ENCODE data around the gene PGBD5. TPM values are rescaled to one million over a fixed set of nuclear protein-coding genes. Genes with fewer than 3 reads are reported as not detected.

PGBD5 gene
- total and polyA plus RNA-seq, 2 of the 13 experiments (the other 11 are each of a cell fraction or from before 2014, with no cell fraction given) = 0.04 to 0.13 TPM

DNA sequence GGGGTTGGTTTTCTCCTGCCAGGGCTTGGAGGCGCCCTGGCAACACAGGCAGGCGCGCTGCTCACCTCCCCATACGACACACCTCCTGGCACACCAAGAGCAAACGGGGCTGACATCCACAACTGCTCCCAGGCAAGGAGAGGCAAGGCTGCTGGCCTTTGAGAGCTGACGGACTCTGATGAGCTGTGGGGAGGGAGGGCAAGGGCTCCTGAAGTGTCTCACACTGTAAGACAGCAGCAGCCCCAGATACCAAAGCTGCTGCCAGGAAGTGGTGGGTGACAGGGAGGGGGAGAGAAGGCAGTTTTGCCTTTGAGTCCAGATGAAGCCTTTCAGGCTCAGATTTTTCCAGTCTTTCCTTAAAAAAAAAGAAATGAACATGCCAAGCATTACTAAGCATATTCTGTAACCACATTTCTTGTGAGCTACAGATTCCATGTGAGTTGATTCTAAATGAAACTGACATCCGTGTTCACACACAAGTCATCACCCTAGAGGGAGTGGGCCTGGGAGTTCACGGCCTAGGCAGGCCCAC, 24.3 kb downstream of the PGBD5 start:
- no peak overlapping the region for H2AFZ ChIP-seq (ENCODE audit: low read length)
- H3K4me3 ChIP-seq (replicated peaks in 1 of 3; ENCODE audit: insufficient read depth in 1 of 3, low read depth in 2 of 3, low read length in 3 of 3) = no peak overlapping the region
- H3K79me2 ChIP-seq (ENCODE audit: insufficient read depth, low read length) = no peaks in the 10 kb centered on the region
- H3K9ac ChIP-seq (ENCODE audit: insufficient read depth, low read depth, low read length) = no peak overlapping the region
- FAIRE-seq (no peak), DNase-seq (ENCODE audit: low spot score) (no peak), ATAC-seq (no peak)
- H3K9me3 ChIP-seq (ENCODE audit: low read length) = no peaks in the 10 kb centered on the region
- WGBS (ENCODE audit: low lambda C conversion rate) = 40% methylated on average over 3 of the region's 8 CpGs
- no peaks in the 10 kb centered on the region for H3K36me3 ChIP-seq (replicated peaks in 1 of 2; ENCODE audit: control insufficient read depth in 1 of 2, insufficient read depth in 2 of 2, low read length in 2 of 2)
- no peaks in the 10 kb centered on the region for H3K4me1 ChIP-seq (ENCODE audit: insufficient read depth, low read length)
- intact Hi-C loops (cut with micrococcal nuclease; ENCODE audit: unreplicated experiment) (no loop called here), in situ Hi-C loops (cut with HindIII; ENCODE audit: extremely low pct_ligation_motif_present, low pct_unique_long_range_greater_than_20kb) (no loop called here)
- no TSS peak for BruUV-seq (replicated peaks)
- H3K27ac ChIP-seq (ENCODE audit: extremely low read length, insufficient read depth, low read length) = no peak overlapping the region
- no peaks in the 10 kb centered on the region for H4K20me1 ChIP-seq (ENCODE audit: insufficient read depth, low read length)
- ChIA-PET POLR2A (no interaction called here), CTCF (ENCODE audit: low intra/inter-chr PET ratio, low total read pairs) (no interaction called here)
- peaks cover 0 to 5% of the 10 kb centered on the region in 2 experiments; a peak in 1 of 5 replicates for H3K27me3 ChIP-seq (ENCODE audit: control insufficient read depth in 1 of 2, insufficient read depth in 2 of 2, low read length in 2 of 2)
- no peak overlapping the region for H3K4me2 ChIP-seq (ENCODE audit: low read depth, low read length)
- TF ChIP-seq ZNF180 (CRISPR knock-in tag; IDR thresholded peaks at IDR 0.05; ENCODE audit: borderline replicate concordance, low read depth) = no peak
- no peak for TF ChIP-seq MZF1 (CRISPR knock-in tag; IDR thresholded peaks at IDR 0.05; ENCODE audit: borderline replicate concordance)
- TF ChIP-seq THAP8 (CRISPR knock-in tag; IDR thresholded peaks at IDR 0.05; ENCODE audit: borderline replicate concordance) = no peak
- TF ChIP-seq HDAC6 (IDR thresholded peaks at IDR 0.05; ENCODE audit: low read depth, low read length) = no peak
- no peak for TF ChIP-seq ZNF792 (CRISPR knock-in tag; IDR thresholded peaks at IDR 0.05)
- TF ChIP-seq, protein P1, sequence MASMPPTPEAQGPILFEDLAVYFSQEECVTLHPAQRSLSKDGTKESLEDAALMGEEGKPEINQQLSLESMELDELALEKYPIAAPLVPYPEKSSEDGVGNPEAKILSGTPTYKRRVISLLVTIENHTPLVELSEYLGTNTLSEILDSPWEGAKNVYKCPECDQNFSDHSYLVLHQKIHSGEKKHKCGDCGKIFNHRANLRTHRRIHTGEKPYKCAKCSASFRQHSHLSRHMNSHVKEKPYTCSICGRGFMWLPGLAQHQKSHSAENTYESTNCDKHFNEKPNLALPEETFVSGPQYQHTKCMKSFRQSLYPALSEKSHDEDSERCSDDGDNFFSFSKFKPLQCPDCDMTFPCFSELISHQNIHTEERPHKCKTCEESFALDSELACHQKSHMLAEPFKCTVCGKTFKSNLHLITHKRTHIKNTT (CRISPR knock-in tag; IDR thresholded peaks at IDR 0.05) = no peak
- TF ChIP-seq PRDM4 (CRISPR knock-in tag; IDR thresholded peaks at IDR 0.05; ENCODE audit: borderline replicate concordance) = no peak
